GM12892 (cell line): Measurements from ENCODE around the gene CELA2B.

Experiments
- POLR2A ChIP-seq: IDR thresholded peaks from 2 replicates; pipeline ENCODE4 v1.6.1; 2011; ENCODE audit warnings: low read depth, low read length, control low read depth
- POLR2AphosphoS5 ChIP-seq: IDR thresholded peaks from 2 replicates; pipeline ENCODE4 v1.6.1; 2011; ENCODE audit warnings: low read depth, low read length, control low read depth
- TAF1 ChIP-seq: IDR thresholded peaks from 2 replicates; pipeline ENCODE4 v1.6.1; 2011; ENCODE audit warnings: low read depth, mild to moderate bottlenecking, control low read depth, low read length, borderline replicate concordance

- no peak for TF ChIP-seq TAF1
- no peak for TF ChIP-seq POLR2AphosphoS5
- TF ChIP-seq POLR2A, result no peak
Measured at GRCh38 chr1:15538771-15539170, 62.9 kb downstream of the CELA2B start.
